SKM-1 (cell line): Measurements from ENCODE around the gene KIF5A.
"Not testable (repeated sequence)": the region's sequence is repeated elsewhere in the genome, so short reads cannot be mapped to it uniquely, and the experiment has no call there.

ENCODE experiments used
- DNase-seq: peaks from one replicate; lab custom pipeline; 2025; ENCODE audit not compliant: unreplicated experiment; lab: John Stamatoyannopoulos, UW

The KIF5A gene

GRCh38 chr12:57553343-57554202 lies 3.7 kb downstream of the KIF5A start:
- no peak for DNase-seq

GRCh38 chr12:57554453-57554852 lies 4.6 kb downstream of the KIF5A start:
- DNase-seq: no peak

GRCh38 chr12:57554897-57555296 lies 5.1 kb downstream of the KIF5A start:
- DNase-seq: no peak

- no peak for DNase-seq
Measured at GRCh38 chr12:57558864-57559263, 9.0 kb downstream of the KIF5A start.

GRCh38 chr12:57560516-57560915 lies 10.7 kb downstream of the KIF5A start:
- no peak for DNase-seq

- not testable (repeated sequence) for DNase-seq
Measured at GRCh38 chr12:57561117-57561516, 11.3 kb downstream of the KIF5A start.

GRCh38 chr12:57563358-57563757 lies 13.5 kb downstream of the KIF5A start:
- DNase-seq: no peak

- DNase-seq: no peak
Measured at GRCh38 chr12:57564178-57564740, 14.4 kb downstream of the KIF5A start.

GRCh38 chr12:57568838-57569237 lies 19.0 kb downstream of the KIF5A start:
- no peak for DNase-seq

- no peak for DNase-seq
Measured at GRCh38 chr12:57569858-57570257, 20.0 kb downstream of the KIF5A start.

- DNase-seq: not testable (repeated sequence)
Measured at GRCh38 chr12:57570438-57570837, 20.6 kb downstream of the KIF5A start.

- DNase-seq: no peak
Measured at GRCh38 chr12:57571926-57572762, 22.3 kb downstream of the KIF5A start.

GRCh38 chr12:57574795-57575194 lies 25.0 kb downstream of the KIF5A start:
- no peak for DNase-seq

GRCh38 chr12:57575771-57576612 lies 26.1 kb downstream of the KIF5A start:
- no peak for DNase-seq

- no peak for DNase-seq
Measured at GRCh38 chr12:57576613-57577160, 26.8 kb downstream of the KIF5A start.

- no peak for DNase-seq
Measured at GRCh38 chr12:57577981-57578758, 28.3 kb downstream of the KIF5A start.

GRCh38 chr12:57579011-57579410 lies 29.2 kb downstream of the KIF5A start:
- DNase-seq: no peak

GRCh38 chr12:57579677-57580465 lies 30.0 kb downstream of the KIF5A start:
- no peak for DNase-seq

- no peak for DNase-seq
Measured at GRCh38 chr12:57580466-57580795, 30.6 kb downstream of the KIF5A start.
